G401 (cell line): ENCODE measurements around the gene POTED. TPM values are rescaled to one million over a fixed set of nuclear protein-coding genes. Genes with fewer than 3 reads are reported as not detected.
"Not testable (repeated sequence)": the region's sequence is repeated elsewhere in the genome, so short reads cannot be mapped to it uniquely, and the experiment has no call there.

Source experiments
- DNase-seq: peaks from one replicate; pipeline ENCODE4 v3.0.0-alpha.2; 2015; ENCODE audit warnings: low spot score
- in situ Hi-C: cut with HindIII; loops from 2 replicates; pipeline ENCODE4 v1.10.0; 2016; ENCODE audit warnings: low sequenced_read_pairs, mixed read lengths
- total RNA-seq: library from RNA; depleted of rRNA; stranded (reverse); fragments of >200 nt; shearing (Covaris generic); gene quantifications from 2 replicates; pipeline ENCODE4 v1.2.3, GENCODE V29; 2014; rRNA removed

POTED gene
- total RNA-seq: not detected in 2 replicates

DNA sequence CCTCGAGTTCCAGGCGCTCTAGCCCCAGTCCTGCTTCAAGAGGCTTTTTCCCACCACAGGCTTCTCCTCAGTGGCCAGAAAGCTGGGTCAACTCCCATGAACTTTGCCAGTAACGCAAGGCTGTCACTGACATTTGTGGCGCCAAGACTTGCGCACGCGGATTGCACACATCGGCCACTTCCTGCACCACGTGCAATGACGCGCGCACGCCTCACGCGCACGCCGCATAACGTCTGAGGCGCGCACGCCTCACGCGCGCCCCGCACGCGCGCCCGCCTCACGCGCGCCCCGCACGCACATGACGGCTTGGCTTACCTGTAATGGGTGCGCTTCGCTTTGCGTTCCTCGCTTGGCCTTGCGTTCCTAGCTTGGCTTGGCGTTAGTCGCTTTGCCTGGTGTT, at the start of gene POTED:
Gene POTED (plus strand): TSS at position 301 of the 400 bp plus-strand sequence. CDS start 452 bp downstream, outside the sequence.
- DNase-seq, in situ Hi-C loops: not testable (repeated sequence)

DNA sequence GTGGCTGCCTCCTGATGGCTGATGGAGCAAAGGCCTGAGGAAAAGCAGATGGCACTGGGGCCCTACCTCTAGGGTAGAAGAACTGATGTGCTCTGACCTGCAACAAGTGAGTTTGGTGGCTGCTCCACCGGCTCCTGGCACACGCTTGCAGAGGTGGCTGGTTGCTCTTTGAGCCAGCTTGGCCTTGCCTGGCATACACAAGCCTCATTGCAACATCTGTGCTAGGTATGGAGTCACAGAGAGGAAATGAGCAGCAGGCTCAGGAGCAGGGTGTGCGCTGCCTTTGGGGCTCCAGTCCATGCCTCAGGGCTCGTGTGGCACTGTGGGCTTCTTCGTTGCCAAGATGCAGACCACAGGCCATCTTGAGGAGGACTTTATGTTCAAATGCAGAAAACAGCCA, 40.5 kb downstream of the POTED start:
- in situ Hi-C loops, DNase-seq: not testable (repeated sequence)

DNA sequence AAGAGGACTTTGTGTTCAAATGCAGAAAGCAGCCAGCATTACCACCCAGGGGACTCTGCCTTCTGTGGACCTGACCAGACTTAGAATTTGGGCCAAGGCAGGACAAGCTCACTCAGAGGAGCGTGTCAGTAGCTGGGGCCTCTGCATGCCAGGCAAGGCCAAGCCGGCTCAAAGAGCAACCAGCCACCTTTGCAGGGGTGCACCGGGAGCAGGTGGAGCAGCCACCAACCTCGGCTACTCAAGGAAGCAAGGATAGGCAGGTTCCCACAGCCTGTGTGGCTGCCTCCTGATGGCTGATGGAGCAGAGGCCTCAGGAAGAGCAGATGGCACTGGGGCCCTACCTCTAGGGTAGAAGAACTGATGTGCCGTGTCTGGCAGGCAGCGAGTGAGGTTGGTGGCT, 42.2 kb downstream of the POTED start:
- DNase-seq: not testable (repeated sequence)

More for the DNA sequence above, 42.2 kb downstream of the POTED start:
- in situ Hi-C loops: not testable (repeated sequence)
